Iris pigment epithelial cell (primary cell): Measurements from ENCODE around the gene NAA80.

Experiments used
- DNase-seq: peaks from one replicate; pipeline ENCODE4 v3.0.0-alpha.2; 2011; ENCODE audit warnings: low read depth

NAA80 gene

GRCh38 chr3:50256978-50257890 lies 42.0 kb downstream of the NAA80 start:
- DNase-seq, result no peak

- DNase-seq, result no peak
Measured at GRCh38 chr3:50255251-50255615, 44.0 kb downstream of the NAA80 start.

- DNase-seq, result peak; percentile 78
Measured at GRCh38 chr3:50254577-50255250, 44.5 kb downstream of the NAA80 start.

- peak; percentile 96 for DNase-seq
Measured at GRCh38 chr3:50251220-50251619, 48.0 kb downstream of the NAA80 start.

GRCh38 chr3:50250514-50250913 lies 48.7 kb downstream of the NAA80 start:
- DNase-seq, result no peak

- DNase-seq, result no peak
Measured at GRCh38 chr3:50249457-50249856, 49.7 kb downstream of the NAA80 start.

- DNase-seq, result no peak
Measured at GRCh38 chr3:50248387-50248786, 50.8 kb downstream of the NAA80 start.

GRCh38 chr3:50246517-50246954 lies 52.7 kb downstream of the NAA80 start:
- peak; percentile 95 for DNase-seq
